WI38 (cell line): Measurements from ENCODE around the gene KIF5C.

Experiments used
- H3K4me3 ChIP-seq: 2 replicates; pipeline ENCODE4 v1.5.1; 2011; ENCODE audit warnings: low read depth, mild to moderate bottlenecking, control low read depth, low read length
- TF ChIP-seq, protein P1 (sequence below): IDR thresholded peaks from 2 replicates; pipeline ENCODE4 v1.5.1; 2012; ENCODE audit warnings: low read depth, mild to moderate bottlenecking, control low read depth, low read length

KIF5C gene

GRCh38 chr2:148885988-148886387 is 11.0 kb downstream of the KIF5C start:
- H3K4me3 ChIP-seq: no peak overlapping the region

DNA sequence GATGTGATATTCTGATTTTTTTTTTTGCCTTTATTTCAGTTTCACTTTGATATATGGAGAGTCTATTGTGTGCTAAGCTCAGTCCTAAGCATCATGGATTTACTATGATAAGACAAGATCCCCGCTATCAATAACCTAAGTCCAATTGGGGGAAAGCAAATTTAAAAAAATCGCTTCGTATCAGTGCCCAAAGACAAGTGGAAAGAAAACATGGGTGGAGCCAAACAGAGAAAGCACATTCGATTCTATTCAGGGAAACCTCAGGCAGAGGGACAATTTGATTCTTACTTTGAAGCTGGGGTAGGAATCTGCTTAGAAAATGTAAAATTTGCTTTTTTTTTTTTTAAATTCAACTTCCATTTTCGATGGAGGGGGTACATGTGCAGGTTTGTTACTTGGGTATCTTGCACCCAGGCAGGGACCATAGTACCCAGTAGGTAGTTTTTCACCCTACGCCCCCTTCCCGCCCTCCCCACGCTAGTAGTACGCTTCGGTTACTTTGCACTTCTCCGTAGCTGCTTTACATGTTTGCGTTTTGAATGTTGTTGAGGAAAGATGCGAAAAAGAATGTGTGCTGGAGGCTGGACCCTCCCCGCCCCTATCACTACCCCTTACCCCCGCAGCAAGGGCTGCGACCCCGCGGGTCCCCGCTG is 12.4 kb downstream of the KIF5C start:
- TF ChIP-seq, protein P1, sequence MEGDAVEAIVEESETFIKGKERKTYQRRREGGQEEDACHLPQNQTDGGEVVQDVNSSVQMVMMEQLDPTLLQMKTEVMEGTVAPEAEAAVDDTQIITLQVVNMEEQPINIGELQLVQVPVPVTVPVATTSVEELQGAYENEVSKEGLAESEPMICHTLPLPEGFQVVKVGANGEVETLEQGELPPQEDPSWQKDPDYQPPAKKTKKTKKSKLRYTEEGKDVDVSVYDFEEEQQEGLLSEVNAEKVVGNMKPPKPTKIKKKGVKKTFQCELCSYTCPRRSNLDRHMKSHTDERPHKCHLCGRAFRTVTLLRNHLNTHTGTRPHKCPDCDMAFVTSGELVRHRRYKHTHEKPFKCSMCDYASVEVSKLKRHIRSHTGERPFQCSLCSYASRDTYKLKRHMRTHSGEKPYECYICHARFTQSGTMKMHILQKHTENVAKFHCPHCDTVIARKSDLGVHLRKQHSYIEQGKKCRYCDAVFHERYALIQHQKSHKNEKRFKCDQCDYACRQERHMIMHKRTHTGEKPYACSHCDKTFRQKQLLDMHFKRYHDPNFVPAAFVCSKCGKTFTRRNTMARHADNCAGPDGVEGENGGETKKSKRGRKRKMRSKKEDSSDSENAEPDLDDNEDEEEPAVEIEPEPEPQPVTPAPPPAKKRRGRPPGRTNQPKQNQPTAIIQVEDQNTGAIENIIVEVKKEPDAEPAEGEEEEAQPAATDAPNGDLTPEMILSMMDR: no peak
- peak overlapping the region; percentile 31 for H3K4me3 ChIP-seq

More at GRCh38 chr2:148885988-148886387, 11.0 kb downstream of the KIF5C start:
- TF ChIP-seq, protein P1: no peak

DNA sequence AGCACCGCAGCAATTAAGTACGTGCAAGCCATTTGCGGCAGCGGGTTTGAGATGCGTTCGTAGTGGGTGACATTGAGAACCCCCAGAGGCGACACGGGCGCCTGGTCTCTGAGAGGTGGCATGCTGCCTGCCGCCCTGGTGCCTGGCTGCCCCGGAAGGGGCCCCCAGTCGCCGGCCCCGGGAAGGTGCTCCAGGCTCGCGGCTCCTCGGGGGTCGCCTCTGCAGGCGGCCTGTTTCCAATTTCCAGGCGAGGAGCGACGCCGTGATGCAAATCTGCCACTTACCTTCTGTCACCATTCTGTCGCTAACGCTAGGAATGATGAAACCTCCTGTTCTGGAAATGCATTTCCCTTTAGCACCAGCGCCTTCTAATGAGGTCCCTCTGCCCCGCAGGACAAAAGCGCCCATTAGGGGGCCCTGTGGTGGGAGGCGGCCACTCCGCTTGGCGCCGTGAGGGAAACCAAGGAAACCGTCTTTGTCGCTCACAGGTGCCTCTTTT is 13.0 kb downstream of the KIF5C start:
- TF ChIP-seq, protein P1: no peak
- no peak overlapping the region; the same call in 1 of the 2 replicates for H3K4me3 ChIP-seq

GRCh38 chr2:148888986-148889385 is 14.0 kb downstream of the KIF5C start:
- no peak overlapping the region for H3K4me3 ChIP-seq
- TF ChIP-seq, protein P1: no peak

- H3K4me3 ChIP-seq: no peak overlapping the region
- TF ChIP-seq, protein P1: no peak
These were observed 18.9 kb downstream of the KIF5C start for GRCh38 chr2:148893906-148894305.

- TF ChIP-seq, protein P1: no peak
- H3K4me3 ChIP-seq: no peak overlapping the region
These were observed 21.1 kb downstream of the KIF5C start for GRCh38 chr2:148896136-148896535.

GRCh38 chr2:148899638-148900318 is 24.8 kb downstream of the KIF5C start:
- no peak overlapping the region for H3K4me3 ChIP-seq
- TF ChIP-seq, protein P1: no peak
